D721Med (cell line): ENCODE measurements around the gene DLGAP4.
"Not testable (repeated sequence)": the region's sequence is repeated elsewhere in the genome, so short reads cannot be mapped to it uniquely, and the experiment has no call there.

Experiments
- DNase-seq: peaks from one replicate; pipeline ENCODE4 v3.0.0; 2011; ENCODE audit warnings: low spot score; ENCODE audit not compliant: insufficient read length
- FAIRE-seq: peaks from 2 replicates; lab custom pipeline; 2011; peaks lifted over from hg19 to GRCh38; lab: Jason Lieb, UNC
- TF ChIP-seq, protein P1 (sequence below): IDR thresholded peaks from 2 replicates; pipeline ENCODE4 v1.5.1; 2012; ENCODE audit warnings: mild to moderate bottlenecking, control low read depth; ENCODE audit not compliant: insufficient read depth; ENCODE audit errors: missing control alignments

Gene DLGAP4

DNA sequence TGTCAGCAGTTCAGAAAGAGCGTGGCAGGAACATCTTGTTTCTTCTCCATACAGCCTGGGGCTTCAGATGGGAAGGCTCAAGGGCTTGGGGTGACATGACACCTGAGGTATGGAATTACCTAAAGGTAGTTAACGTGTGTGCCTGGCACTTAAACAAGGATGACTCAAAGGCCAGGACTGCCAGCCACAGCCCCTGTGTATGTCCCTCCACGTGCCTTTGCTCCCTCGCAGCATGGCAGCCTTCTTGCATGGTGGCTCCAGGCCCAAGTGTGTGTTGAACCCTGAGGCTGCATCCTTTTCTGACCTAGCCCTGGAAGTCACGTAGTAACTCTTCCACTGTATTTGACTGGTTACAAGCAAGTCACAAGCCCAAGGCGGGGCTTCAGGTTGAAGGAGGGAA, 201.6 kb downstream of the DLGAP4 start:
- DNase-seq (no peak), FAIRE-seq (no peak)
- TF ChIP-seq, protein P1, sequence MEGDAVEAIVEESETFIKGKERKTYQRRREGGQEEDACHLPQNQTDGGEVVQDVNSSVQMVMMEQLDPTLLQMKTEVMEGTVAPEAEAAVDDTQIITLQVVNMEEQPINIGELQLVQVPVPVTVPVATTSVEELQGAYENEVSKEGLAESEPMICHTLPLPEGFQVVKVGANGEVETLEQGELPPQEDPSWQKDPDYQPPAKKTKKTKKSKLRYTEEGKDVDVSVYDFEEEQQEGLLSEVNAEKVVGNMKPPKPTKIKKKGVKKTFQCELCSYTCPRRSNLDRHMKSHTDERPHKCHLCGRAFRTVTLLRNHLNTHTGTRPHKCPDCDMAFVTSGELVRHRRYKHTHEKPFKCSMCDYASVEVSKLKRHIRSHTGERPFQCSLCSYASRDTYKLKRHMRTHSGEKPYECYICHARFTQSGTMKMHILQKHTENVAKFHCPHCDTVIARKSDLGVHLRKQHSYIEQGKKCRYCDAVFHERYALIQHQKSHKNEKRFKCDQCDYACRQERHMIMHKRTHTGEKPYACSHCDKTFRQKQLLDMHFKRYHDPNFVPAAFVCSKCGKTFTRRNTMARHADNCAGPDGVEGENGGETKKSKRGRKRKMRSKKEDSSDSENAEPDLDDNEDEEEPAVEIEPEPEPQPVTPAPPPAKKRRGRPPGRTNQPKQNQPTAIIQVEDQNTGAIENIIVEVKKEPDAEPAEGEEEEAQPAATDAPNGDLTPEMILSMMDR, result no peak

DNA sequence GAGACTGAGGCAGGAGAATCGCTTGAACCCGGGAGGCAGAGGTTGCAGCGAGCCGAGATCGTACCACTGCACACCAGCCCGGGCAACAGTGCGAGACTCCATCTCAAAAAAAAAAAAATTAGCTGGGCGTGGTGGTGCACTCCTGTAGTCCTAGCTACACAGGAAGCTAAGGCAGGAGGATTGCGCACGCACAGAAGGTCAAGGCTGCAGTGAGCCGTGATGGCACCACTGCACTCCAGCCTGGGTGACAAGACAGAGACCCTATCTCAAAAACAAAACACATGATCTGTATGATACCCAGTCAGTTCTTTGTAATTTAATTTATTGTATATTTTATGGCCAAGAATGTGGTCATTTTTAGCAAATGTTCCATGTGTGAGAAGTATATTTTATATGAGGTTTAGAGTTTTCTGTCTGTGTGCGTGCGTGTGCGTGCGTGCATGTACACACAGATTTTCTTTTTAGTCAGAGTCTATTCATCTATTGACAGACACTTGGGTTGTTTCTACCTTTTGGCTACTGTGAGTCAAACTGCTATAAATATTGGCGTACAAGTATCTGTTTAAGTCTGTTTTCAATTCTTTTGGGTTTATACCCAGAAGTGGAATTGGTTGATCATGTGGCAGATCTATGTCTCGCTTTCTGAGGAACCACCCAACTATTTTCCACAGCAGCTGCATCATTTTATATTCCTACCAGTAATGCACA, 213.0 kb downstream of the DLGAP4 start:
- TF ChIP-seq, protein P1, result no peak
- FAIRE-seq, result no peak
- DNase-seq, result no peak

DNA sequence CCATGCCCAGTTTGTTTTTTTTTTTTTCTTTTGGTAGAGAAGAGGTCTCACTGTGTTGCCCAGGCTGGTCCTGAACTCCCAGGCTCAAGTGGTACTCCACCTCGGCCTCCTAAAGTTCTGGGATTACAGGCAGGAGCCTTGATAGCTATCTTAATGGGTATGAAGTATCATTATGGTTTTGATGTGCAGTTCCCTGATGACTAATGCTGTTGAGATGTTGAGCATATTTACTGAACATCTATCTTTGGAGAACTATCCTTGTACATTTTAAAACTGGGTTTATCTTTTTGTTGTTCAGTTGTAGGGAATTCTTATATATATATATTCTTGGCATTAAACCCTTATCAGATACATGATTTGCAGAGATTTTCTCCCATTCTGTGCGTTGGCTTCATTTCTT, 213.8 kb downstream of the DLGAP4 start:
- FAIRE-seq, result no peak
- no peak for DNase-seq
- TF ChIP-seq, protein P1, result no peak

DNA sequence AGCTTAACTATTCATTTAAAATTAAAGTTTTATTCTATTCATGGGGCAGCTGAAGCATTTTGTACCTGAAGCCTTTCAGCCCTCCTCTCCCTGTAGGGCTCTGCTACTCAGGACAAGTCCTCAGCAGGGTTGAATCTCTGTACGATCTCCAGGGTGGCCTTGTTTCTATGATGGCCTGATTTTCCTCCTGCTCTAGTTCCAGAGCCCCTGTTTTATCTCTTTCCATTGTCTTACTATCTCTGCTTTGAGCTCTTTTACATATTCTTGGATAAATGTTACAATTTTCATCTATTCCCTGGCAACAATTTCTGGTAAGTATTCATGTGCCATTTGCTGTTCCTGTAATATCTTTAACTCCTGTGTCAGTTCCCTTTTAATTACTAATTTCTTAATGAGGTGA, 215.4 kb downstream of the DLGAP4 start:
- DNase-seq, result no peak
- no peak for FAIRE-seq
- TF ChIP-seq, protein P1, result no peak

DNA sequence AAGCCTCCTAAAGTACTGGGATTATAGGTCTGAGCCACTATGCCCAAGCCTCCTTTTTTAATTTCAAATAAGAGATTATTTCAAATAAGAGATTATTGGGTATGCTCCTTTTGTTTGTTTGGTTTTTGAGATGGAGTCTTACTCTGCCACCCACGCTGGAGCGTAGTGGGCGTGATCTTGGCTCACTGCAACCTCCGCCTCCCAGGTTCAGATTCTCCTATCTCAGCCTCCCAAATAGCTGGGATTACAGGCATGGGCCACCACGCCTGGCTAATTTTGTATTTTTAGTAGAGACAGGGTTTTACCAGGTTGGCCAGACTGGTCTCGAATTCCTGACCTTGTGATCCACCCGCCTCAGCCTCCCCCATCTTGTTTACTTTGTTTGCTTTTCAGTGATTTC, 216.3 kb downstream of the DLGAP4 start:
- not testable (repeated sequence) for DNase-seq, FAIRE-seq

DNA sequence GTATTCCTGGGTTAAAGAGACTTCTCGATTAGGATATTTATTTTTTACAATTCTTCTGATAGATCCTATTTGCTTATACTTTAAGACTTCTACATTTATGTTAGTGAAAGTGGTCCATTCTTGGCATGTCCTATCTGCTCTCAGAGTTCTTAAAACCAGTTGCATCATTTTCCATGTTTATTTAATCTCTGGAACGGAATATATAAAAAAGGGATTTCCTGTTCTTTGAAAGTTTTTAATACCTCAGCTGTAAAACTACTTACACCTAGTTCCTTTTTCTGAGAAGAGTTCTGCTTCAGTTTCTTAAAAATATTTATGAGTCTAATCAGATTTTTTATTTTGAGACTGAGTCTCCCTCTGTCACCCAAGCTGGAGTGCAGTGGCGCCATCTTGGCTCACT, 217.2 kb downstream of the DLGAP4 start:
- DNase-seq, result no peak
- TF ChIP-seq, protein P1, result no peak
- no peak for FAIRE-seq

DNA sequence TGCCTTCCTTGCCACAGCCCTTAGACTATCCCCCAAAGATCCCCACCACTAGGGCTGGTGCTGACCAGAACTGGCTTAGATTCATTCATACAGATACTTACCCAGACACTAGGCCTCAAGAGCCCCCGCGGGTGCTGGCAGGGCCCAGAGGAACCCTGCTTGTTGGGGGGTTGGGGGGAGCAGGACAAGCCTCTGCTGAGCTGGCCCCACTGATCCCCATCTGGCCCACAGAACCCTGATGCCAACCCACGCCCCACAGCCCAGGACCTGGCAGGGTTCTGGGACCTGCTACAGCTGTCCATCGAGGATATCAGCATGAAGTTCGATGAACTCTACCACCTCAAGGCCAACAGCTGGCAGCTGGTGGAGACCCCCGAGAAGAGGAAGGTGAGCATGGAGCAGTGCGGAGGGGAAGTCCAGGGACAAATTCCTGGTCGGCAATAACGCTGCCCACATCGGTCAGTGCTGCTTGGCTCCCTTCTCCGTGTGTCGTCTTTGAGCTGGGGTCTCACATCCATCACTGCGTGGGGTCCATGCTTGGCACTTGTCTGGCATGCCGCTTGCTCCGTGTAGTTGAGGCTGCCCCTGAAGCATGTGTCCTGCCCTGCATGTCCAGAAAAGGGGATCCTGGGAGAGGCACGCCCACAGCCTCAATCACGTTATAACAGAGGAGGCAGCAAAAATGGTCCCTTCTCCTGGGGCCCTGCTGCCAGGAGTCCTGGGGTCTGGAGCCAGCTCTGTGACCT, 219.7 kb downstream of the DLGAP4 start:
- FAIRE-seq (no peak), DNase-seq (no peak)
- TF ChIP-seq, protein P1, result no peak
